Heart left ventricle (tissue), 13 donors: ENCODE measurements around the gene PADI1.

Experiments used
- CTCF ChIP-seq, 12 donors: fragments of 200-600 bp; sonication (generic) in 4 of 12; IDR thresholded peaks; one replicate each; pipeline versions ENCODE4 v1.5.0 to v1.8.0; 2018 to 2022; ENCODE audit warnings: antibody characterized with exemption in 12 of 12, mild to moderate bottlenecking in 5 of 12
- POLR2A ChIP-seq, 2 donors: fragments of 450-650 bp; IDR thresholded peaks; one replicate each; pipeline ENCODE4 v1.6.1; 2017; ENCODE audit warnings: antibody characterized with exemption in 2 of 2, mild to moderate bottlenecking in 2 of 2, moderate library complexity in 2 of 2
- donor health status: ischemic (EF 13 %, LVEDD 7.1; RV severe dilation, severe dysfunction).
- donor health status: DM: no; HTN: yes; CAD: no.
- donor health status: DM: no; HTN: no; CAD: no.
- donor health status: ischemic (EF 25% LVEDD 6.9; RV normal size, moderate dysfunction).
- donor health status: ischemic (EF 25% LVEDD 5.7; RV mildly dilated, moderate dysfunction).
- donor health status: ischemic (EF 35%, LVEDD 5.7; RV mildly dilated, moderate dysfunction).
- donor health status: nonischemic (EF 11% LVEDD 7.7; RV severe dilation, severe dysfunction).
- donor health status: DM: yes; HTN: yes; CAD: no.
- donor health status: PGD.
- donor health status: ischemic (EF 29% LVEDD 5.4; RV normal size, mild dysfunction).
- donor health status: nonischemic (EF 23%, LVEDD 6.1; RV moderate dilation, normal function).

DNA sequence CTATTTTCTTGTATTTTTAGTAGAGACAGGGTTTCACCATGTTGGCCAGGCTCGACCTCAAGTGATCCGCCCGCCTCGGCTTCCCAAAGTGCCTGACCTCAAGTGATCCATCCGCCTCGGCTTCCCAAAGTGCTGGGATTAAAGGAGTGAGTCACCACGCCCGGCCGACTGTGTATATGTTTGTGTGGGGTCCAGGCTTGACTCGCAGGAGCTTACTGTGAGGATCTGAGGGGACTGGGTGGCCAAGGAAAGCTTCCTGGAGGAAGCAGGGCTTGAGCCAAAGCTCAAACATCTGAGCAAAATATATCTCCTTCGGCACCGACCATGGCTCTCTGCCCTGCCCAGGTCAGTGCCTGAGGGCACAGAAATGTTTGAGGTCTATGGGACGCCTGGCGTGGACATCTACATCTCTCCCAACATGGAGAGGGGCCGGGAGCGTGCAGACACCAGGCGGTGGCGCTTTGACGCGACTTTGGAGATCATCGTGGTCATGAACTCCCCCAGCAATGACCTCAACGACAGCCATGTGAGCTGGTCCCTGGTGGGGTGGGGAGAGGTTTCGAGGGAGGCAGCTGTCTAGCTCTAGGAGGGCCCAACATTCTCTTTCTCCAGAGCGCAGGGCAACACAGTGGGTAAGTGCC is 54.4 kb downstream of the PADI1 start:
- TF ChIP-seq CTCF (IDR thresholded peaks at IDR 0.05) (no peak), POLR2A (IDR thresholded peaks at IDR 0.05) (no peak)
